Prostate gland (tissue), 2 donors: ENCODE data around the gene IL1RAPL2.

Source experiments
- POLR2A ChIP-seq: fragments of 450-650 bp; IDR thresholded peaks from one replicate; pipeline ENCODE4 v1.6.1; 2016; ENCODE audit warnings: antibody characterized with exemption, mild to moderate bottlenecking
- POLR2AphosphoS5 ChIP-seq: sonication (generic); formaldehyde crosslinking; IDR thresholded peaks from one replicate; pipeline ENCODE4 v1.6.1; 2017; ENCODE audit warnings: antibody characterized with exemption
- TF ChIP-seq, protein P1 (sequence below), 4 experiments: fragments of 200-600 bp in 2 of 4; fragments of 450-650 bp in 2 of 4; sonication (generic) in 2 of 4; IDR thresholded peaks; 1 replicate in 3 of 4; 2 replicates in 1 of 4; pipeline ENCODE4 v1.5.1; 2016 to 2019; ENCODE audit warnings: antibody characterized with exemption in 4 of 4, mild to moderate bottlenecking in 2 of 4, moderate library complexity in 2 of 4

DNA sequence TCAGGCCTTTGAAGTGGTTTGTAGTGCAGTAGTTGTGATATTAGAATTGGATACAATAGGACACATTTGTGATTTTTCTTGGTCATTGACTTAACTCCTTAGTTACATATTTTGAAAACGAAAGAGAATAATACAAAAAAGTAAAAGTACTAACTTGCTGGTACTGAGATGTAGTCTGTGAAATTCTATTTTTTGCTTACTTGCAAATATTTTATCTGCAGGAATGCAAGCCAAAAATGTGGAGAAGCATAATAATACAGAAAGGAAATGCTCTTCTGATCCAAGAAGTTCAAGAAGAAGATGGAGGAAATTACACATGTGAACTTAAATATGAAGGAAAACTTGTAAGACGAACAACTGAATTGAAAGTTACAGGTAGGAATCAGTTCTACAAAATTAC is 701.2 kb downstream of the IL1RAPL2 start:
- no peak for TF ChIP-seq POLR2A
- TF ChIP-seq, protein P1, sequence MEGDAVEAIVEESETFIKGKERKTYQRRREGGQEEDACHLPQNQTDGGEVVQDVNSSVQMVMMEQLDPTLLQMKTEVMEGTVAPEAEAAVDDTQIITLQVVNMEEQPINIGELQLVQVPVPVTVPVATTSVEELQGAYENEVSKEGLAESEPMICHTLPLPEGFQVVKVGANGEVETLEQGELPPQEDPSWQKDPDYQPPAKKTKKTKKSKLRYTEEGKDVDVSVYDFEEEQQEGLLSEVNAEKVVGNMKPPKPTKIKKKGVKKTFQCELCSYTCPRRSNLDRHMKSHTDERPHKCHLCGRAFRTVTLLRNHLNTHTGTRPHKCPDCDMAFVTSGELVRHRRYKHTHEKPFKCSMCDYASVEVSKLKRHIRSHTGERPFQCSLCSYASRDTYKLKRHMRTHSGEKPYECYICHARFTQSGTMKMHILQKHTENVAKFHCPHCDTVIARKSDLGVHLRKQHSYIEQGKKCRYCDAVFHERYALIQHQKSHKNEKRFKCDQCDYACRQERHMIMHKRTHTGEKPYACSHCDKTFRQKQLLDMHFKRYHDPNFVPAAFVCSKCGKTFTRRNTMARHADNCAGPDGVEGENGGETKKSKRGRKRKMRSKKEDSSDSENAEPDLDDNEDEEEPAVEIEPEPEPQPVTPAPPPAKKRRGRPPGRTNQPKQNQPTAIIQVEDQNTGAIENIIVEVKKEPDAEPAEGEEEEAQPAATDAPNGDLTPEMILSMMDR (IDR thresholded peaks at IDR 0.05), result no peak
- no peak for TF ChIP-seq POLR2AphosphoS5
